Astrocyte (in vitro differentiated cells and primary cell): ENCODE data around the gene CD164. TPM values are rescaled to one million over a fixed set of nuclear protein-coding genes. Genes with fewer than 3 reads are reported as not detected.

Experiments used
- DNase-seq: peaks from one replicate; pipeline ENCODE4 v3.0.0-alpha.2; 2010; ENCODE audit warnings: low read depth
- FAIRE-seq: peaks from 2 replicates; lab custom pipeline; 2011; peaks lifted over from hg19 to GRCh38; lab: Jason Lieb, UNC
- H2AFZ ChIP-seq: 2 replicates; pipeline ENCODE4 v1.6.0; 2012; ENCODE audit warnings: low read depth, low read length, inconsistent platforms
- H3K27ac ChIP-seq: 2 replicates; pipeline ENCODE4 v1.5.1; 2011; ENCODE audit warnings: low read depth, low read length, inconsistent platforms
- H3K27me3 ChIP-seq: 2 replicates; pipeline ENCODE4 v1.6.0; 2011; ENCODE audit warnings: low read length, inconsistent platforms; ENCODE audit not compliant: insufficient read depth
- H3K36me3 ChIP-seq: 2 replicates; pipeline ENCODE4 v1.5.1; 2011; ENCODE audit warnings: low read length, inconsistent platforms; ENCODE audit not compliant: insufficient read depth
- H3K4me1 ChIP-seq: 2 replicates; pipeline ENCODE4 v1.5.1; 2011; ENCODE audit warnings: low read length, inconsistent platforms; ENCODE audit not compliant: insufficient read depth
- H3K4me2 ChIP-seq: 2 replicates; pipeline ENCODE4 v1.6.0; 2012; ENCODE audit warnings: low read length, inconsistent platforms
- H3K4me3 ChIP-seq: 2 replicates; pipeline ENCODE4 v1.5.1; 2011; ENCODE audit warnings: low read depth, mild to moderate bottlenecking, low read length, inconsistent platforms; ENCODE audit not compliant: insufficient read depth
- H3K79me2 ChIP-seq: 2 replicates; pipeline ENCODE4 v1.6.0; 2012; ENCODE audit warnings: mild to moderate bottlenecking, low read length, inconsistent platforms; ENCODE audit not compliant: insufficient read depth
- H3K9ac ChIP-seq: 2 replicates; pipeline ENCODE4 v1.6.0; 2012; ENCODE audit warnings: mild to moderate bottlenecking, low read length, inconsistent platforms
- H3K9me3 ChIP-seq: 2 replicates; pipeline ENCODE4 v1.5.1; 2012; ENCODE audit warnings: low read depth, mild to moderate bottlenecking, low read length, inconsistent platforms; ENCODE audit not compliant: insufficient read depth
- H4K20me1 ChIP-seq: 2 replicates; pipeline ENCODE4 v1.6.0; 2012; ENCODE audit warnings: low read length, inconsistent platforms; ENCODE audit not compliant: insufficient read depth
- H3K27ac Mint-ChIP-seq: one replicate; pipeline ENCODE4 v1.8.0; 2021; ENCODE audit warnings: mild to moderate bottlenecking, mixed read lengths; ENCODE audit not compliant: unreplicated experiment
- H3K27me3 Mint-ChIP-seq: one replicate; pipeline ENCODE4 v1.8.0; 2021; ENCODE audit warnings: low read depth, mixed read lengths; ENCODE audit not compliant: unreplicated experiment
- H3K36me3 Mint-ChIP-seq: one replicate; pipeline ENCODE4 v1.8.0; 2021; ENCODE audit warnings: low read depth, mixed read lengths; ENCODE audit not compliant: unreplicated experiment
- H3K4me1 Mint-ChIP-seq: one replicate; pipeline ENCODE4 v1.8.0; 2021; ENCODE audit warnings: low read depth, mixed read lengths; ENCODE audit not compliant: unreplicated experiment
- H3K4me3 Mint-ChIP-seq: one replicate; pipeline ENCODE4 v1.8.0; 2021; ENCODE audit warnings: mild to moderate bottlenecking, moderate library complexity, mixed read lengths; ENCODE audit not compliant: unreplicated experiment
- H3K9me3 Mint-ChIP-seq: one replicate; pipeline ENCODE4 v1.8.0; 2021; ENCODE audit warnings: mild to moderate bottlenecking, mixed read lengths; ENCODE audit not compliant: unreplicated experiment
- CTCF ChIP-seq: IDR thresholded peaks from 2 replicates; pipeline ENCODE4 v1.5.1; 2011; ENCODE audit warnings: low read depth, mild to moderate bottlenecking, inconsistent platforms, low read length, moderate library complexity; ENCODE audit not compliant: insufficient read depth
- EZH2 ChIP-seq: IDR thresholded peaks from 2 replicates; pipeline ENCODE4 v1.6.1; 2012; ENCODE audit warnings: mild to moderate bottlenecking, low read length, inconsistent platforms; ENCODE audit not compliant: insufficient read depth
- total RNA-seq: library from RNA; stranded (reverse); gene quantifications from 2 replicates; pipeline ENCODE4 v1.2.1, GENCODE V29; 2021

The CD164 gene
- total RNA-seq, 1 donor from 2014 or later: 345 TPM

DNA sequence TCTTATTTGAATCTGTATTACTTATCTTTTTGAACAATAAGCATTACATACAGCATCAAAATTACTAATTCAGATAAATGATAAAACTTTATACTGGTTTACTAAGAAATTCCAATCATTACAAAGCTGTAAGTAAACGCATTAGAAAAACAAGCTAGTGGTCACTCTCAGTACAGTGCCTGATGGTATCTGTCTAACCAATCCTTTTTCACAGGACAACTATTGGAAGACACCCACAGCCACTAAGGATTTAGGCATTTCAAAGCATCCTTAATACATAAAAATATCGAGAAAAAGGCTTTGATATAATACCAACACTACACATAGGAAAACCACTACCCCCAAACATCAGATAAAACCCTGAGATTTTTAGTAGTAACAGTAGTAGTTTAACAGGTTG, 2.6 kb downstream of the CD164 start:
- Mint-ChIP-seq H3K27me3 (no peaks in the 10 kb centered on the region), H3K4me1 (peaks cover 21% of the 10 kb centered on the region), H3K27ac (peak overlapping the region; percentile 45), H3K4me3 (peak overlapping the region; percentile 96), H3K36me3 (peaks cover 5% of the 10 kb centered on the region), H3K9me3 (no peaks in the 10 kb centered on the region)
- FAIRE-seq (no peak), DNase-seq (peak; percentile 65)
- Histone ChIP-seq H3K9me3 (no peaks in the 10 kb centered on the region), H3K27me3 (no peaks in the 10 kb centered on the region), H2AFZ (no peak overlapping the region), H3K79me2 (peaks cover 68% of the 10 kb centered on the region), H3K4me2 (peak overlapping the region; percentile 88), H3K4me1 (peaks cover 28% of the 10 kb centered on the region), H3K9ac (peak overlapping the region; percentile 99), H3K36me3 (peaks cover 28% of the 10 kb centered on the region), H3K27ac (no peak overlapping the region), H3K4me3 (peak overlapping the region; percentile 100), H4K20me1 (peaks cover 60% of the 10 kb centered on the region)
- TF ChIP-seq CTCF: no peak
- no peak for TF ChIP-seq EZH2

DNA sequence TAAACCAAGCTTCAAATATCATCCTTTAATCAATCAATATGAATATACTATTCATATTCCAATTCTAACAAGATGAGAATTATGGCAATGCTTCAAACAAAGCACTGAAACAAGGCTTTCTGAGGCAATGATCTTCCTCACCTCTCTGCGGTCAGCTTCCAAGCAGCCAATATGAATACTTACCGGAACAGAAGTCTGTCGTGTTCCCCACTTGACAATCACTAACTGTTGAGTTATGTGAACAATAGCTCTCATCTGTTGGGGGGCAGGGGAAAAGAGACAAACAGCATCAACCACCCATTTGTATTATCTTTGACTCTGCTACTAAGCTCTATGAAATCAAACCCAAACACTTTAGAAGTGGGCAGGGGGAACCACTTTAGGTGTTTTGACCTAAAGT, 4.5 kb downstream of the CD164 start:
- TF ChIP-seq CTCF (no peak), EZH2 (no peak)
- no peaks in the 10 kb centered on the region for H3K27me3 ChIP-seq
- no peak overlapping the region for H3K27ac ChIP-seq
- H3K9ac ChIP-seq: no peak overlapping the region
- FAIRE-seq (no peak), DNase-seq (no peak)
- peaks cover 78% of the 10 kb centered on the region for H4K20me1 ChIP-seq
- H3K4me3 Mint-ChIP-seq: no peak overlapping the region
- no peak overlapping the region for H3K4me2 ChIP-seq
- no peaks in the 10 kb centered on the region for H3K9me3 ChIP-seq
- no peak overlapping the region for H2AFZ ChIP-seq
- no peak overlapping the region for H3K4me3 ChIP-seq
- peaks cover 18% of the 10 kb centered on the region for H3K36me3 Mint-ChIP-seq
- peaks cover 82% of the 10 kb centered on the region for H3K79me2 ChIP-seq
- peaks cover 13% of the 10 kb centered on the region for H3K4me1 ChIP-seq
- peaks cover 28% of the 10 kb centered on the region for H3K4me1 Mint-ChIP-seq
- peaks cover 47% of the 10 kb centered on the region for H3K36me3 ChIP-seq
- no peak overlapping the region for H3K27ac Mint-ChIP-seq
- no peaks in the 10 kb centered on the region for H3K9me3 Mint-ChIP-seq
- H3K27me3 Mint-ChIP-seq: no peaks in the 10 kb centered on the region

DNA sequence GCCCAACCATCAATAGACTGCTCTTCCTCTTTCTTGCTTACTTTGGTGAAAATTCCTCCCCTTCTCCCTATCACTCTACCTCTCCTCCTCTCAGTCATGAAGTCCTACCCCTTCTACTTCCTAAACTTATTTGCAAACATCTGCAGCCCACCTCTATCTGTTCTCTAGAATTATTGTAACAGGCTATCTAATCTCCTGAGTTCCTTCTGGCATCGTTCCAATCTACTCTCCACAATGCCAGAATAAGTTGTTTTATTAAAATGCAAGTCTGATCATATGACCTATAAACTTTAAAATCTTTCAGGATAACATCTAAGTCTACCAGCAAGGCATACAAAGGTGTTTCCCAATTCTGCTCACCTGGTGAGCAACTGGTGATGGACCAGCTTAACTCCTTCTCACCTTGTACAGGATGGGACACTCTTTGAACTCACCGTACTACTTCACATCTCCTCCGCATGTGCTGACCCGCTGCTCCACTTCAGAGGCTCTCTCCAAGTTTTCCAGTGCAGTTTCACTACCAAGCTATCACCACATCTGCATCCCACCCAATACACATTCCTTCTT, 7.9 kb downstream of the CD164 start:
- H3K36me3 Mint-ChIP-seq: peaks cover 18% of the 10 kb centered on the region
- peaks cover 65% of the 10 kb centered on the region for H3K36me3 ChIP-seq
- peak overlapping the region; percentile 22 for H3K4me3 Mint-ChIP-seq
- TF ChIP-seq EZH2 (no peak), CTCF (no peak)
- H3K4me2 ChIP-seq: no peak overlapping the region
- peaks cover 31% of the 10 kb centered on the region for H3K4me1 Mint-ChIP-seq
- no peak for FAIRE-seq
- peaks cover 67% of the 10 kb centered on the region for H3K79me2 ChIP-seq
- no peak overlapping the region for H3K4me3 ChIP-seq
- peaks cover 74% of the 10 kb centered on the region for H4K20me1 ChIP-seq
- H2AFZ ChIP-seq: no peak overlapping the region
- DNase-seq: no peak
- H3K27me3 ChIP-seq: no peaks in the 10 kb centered on the region
- peak overlapping the region; percentile 11 for H3K27ac Mint-ChIP-seq
- peaks cover 2% of the 10 kb centered on the region for H3K4me1 ChIP-seq
- H3K9ac ChIP-seq: no peak overlapping the region
- no peaks in the 10 kb centered on the region for H3K27me3 Mint-ChIP-seq
- H3K9me3 Mint-ChIP-seq: no peaks in the 10 kb centered on the region
- no peaks in the 10 kb centered on the region for H3K9me3 ChIP-seq
- H3K27ac ChIP-seq: no peak overlapping the region
